Subcutaneous adipose tissue (tissue), 4 donors: ENCODE results near the gene EME1. TPM values are rescaled to one million over a fixed set of nuclear protein-coding genes. Genes with fewer than 3 reads are reported as not detected.

Experiments used
- CTCF ChIP-seq: fragments of 450-650 bp; IDR thresholded peaks from one replicate; pipeline ENCODE4 v1.5.1; 2016; ENCODE audit warnings: low read depth, mild to moderate bottlenecking, control low read depth, antibody characterized with exemption, moderate library complexity
- total RNA-seq, 4 donors: library from RNA; depleted of rRNA; stranded (reverse); fragments of >200 nt; gene quantifications; one replicate each; pipeline ENCODE4 v1.1.0, GENCODE V29; 2016

Gene EME1
- total RNA-seq, 4 donors from 2014 or later: 0.88 to 1.3 (median 1.2) TPM; not detected in 1

- TF ChIP-seq CTCF: no peak
Observed at GRCh38 chr17:50392621-50393020, 19.6 kb downstream of the EME1 start.

- TF ChIP-seq CTCF: no peak
Observed at GRCh38 chr17:50393700-50394099, 20.7 kb downstream of the EME1 start.

GRCh38 chr17:50394711-50395110, 21.7 kb downstream of the EME1 start:
- no peak for TF ChIP-seq CTCF

GRCh38 chr17:50396261-50397110, 23.5 kb downstream of the EME1 start:
- TF ChIP-seq CTCF: no peak

- TF ChIP-seq CTCF: no peak
Observed at GRCh38 chr17:50397111-50397918, 24.3 kb downstream of the EME1 start, which contains the start of gene LRRC59. Gene LRRC59 (minus strand): TSS chr17:50397523. CDS start chr17:50397317, 206 bp downstream.

GRCh38 chr17:50397919-50398285, 24.9 kb downstream of the EME1 start:
- no peak for TF ChIP-seq CTCF

GRCh38 chr17:50406578-50406977, 33.5 kb downstream of the EME1 start:
- no peak for TF ChIP-seq CTCF
